GM19043 (cell line): ENCODE measurements around the gene ALDH5A1.
A peak's percentile ranks its signal among the peaks of the same experiment; 100 is the strongest.

Experiments
- ATAC-seq: cut with Tn5 transposase; IDR thresholded peaks from one replicate; pipeline ENCODE4 v1.9.1; 2021; ENCODE audit warnings: low read depth; ENCODE audit not compliant: unreplicated experiment

The ALDH5A1 gene

DNA sequence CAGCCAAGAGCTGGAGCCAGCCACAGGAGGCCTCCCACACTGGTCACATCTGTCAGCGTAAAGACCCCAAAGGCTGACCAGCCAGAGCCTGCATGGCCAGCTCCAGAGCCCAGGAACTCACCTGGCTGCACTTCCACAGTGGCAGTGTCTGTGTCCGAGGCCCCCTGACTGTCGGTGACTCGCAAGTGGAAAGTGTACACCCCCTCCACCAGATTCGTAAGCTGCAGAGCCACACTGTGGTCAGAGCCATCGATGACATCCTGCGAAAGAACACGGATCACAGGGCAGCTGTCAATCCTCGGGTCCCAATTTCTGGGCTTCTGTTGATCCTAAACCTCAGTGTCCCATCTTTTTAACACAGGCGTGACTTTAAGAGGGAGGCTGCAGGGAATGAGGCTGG, 69.3 kb downstream of the ALDH5A1 start:
- ATAC-seq = no peak

DNA sequence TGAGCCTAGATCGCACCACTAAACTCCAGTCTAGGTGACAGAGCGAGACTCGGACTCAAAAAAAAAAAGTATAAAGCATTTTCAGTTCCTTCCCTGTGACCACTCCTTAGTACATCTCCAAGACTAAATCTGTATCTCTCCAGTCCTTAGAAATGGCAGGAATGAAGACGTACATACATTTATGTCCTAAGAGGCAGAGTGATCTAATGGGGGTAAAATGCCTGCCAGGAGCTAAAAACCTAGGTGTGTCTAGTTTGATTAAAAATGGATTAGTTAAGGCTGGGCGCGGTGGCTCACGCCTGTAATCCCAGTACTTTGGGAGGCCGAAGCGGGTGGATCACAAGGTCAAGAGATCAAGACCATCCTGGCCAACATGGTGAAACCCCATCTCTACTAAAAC, 70.4 kb downstream of the ALDH5A1 start:
- ATAC-seq = no peak

DNA sequence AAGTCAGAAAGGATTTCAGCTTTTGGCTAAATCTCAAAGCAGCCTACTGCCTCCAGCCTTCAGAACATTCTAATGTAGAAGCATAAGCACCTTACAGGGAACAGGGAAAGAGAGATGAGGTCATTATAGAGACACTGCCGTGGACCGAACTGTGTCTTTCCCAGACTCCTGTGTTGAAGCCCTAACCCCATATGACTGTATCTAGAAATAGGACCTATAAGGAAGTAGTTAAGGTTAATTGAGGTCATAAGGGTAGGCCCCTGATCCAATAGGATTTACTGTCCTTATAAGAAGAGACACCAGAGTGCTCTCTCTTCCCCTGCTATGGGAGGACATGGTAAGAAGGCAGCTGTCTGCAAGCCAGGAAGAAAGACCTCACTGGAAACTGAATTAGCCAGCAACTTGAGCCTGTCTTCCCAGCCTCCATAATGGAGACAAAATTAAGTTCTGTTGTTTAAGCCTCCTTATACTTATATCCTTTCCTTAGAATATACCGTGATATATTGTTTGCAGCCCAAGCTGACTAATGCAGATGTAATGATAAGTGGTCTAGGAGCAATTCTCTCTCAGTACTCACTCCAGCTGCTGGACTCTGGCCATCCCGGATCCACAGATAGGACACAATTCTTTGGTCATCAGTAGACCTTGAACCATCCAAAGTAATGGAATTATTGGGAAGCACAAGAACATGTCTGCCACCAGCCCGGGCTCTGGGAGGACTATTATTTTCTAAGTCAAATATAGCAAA, 71.4 kb downstream of the ALDH5A1 start:
- no peak for ATAC-seq

DNA sequence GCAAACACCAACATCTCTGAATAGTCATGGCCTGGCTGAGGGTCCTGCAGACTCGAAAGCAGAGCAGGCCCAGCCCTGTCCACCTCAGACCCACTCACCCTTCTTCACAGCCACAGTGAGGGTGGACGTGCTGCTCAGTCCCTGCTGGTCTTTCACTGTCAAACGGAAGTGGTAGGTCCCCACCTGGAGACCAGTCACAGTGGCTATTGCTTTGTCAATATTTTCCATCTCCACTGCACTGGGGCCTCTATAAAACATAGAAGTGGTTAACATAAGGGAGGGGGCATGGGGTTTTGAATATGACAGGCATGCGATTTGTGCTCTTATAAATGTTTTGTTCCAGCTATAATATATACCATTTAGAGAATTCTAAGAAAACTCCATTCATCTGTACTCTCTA, 73.9 kb downstream of the ALDH5A1 start:
- no peak for ATAC-seq

DNA sequence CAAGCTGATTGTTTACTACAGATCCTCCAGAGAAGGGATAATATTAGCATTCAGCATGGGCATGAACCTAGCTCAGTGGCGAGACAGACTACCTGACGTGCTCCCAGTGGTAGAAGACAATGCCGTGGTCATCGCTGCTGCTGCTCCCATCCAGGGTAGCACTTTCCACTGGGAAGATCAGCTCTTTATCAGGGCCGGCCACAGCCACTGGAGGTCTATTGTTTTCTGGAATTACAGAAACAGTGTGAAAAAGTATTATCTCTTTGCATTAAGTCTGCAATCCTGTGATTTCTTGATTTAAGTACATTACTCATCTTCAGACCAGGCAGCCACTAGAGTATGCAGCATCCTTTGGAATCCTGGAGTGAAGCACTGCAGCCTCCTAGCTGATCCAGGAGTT, 75.0 kb downstream of the ALDH5A1 start:
- ATAC-seq = no peak

GRCh38 chr6:24571361-24571760, 76.6 kb downstream of the ALDH5A1 start:
- ATAC-seq = no peak

DNA sequence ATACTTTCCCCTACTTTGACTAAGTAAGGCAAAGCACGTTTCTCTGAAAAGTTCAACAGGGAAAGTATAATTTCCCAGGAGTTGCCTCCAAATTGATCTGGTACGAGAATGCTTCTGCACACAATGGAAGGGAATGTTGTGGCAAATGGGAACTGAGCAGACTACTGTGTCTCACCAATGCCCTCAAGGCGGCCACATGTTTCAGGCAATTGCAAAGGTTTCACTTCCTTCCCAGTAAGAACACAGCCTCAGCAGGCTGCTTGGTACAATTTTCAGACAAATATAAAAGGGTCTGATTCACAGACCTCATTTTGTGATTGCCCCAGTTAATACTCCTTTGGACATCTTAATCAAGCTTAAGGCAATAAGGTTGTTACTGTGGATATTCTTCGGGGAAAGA, 80.0 kb downstream of the ALDH5A1 start:
- ATAC-seq = peak; percentile 88

DNA sequence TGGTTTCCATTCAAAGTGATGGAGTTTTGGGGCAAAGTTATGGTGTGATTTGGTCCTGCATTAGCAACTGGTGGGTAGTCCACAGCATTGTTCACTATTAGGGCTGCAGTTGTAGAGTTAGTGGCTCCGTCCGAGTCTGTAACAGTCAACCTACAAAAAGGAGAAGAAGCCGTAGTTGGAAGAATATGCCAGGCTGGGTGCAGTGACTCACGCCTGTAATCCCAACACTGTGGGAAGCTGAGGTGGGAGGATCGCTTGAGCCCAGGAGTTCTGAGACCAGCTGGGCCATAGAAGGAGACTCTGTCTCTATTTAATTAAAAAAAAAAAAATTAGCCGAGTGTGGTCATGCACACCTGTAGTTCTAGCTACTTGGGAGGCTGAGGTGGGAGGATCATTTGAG, 81.7 kb downstream of the ALDH5A1 start:
- ATAC-seq = no peak

GRCh38 chr6:24581084-24581669, 86.4 kb downstream of the ALDH5A1 start:
- peak; percentile 77 for ATAC-seq

DNA sequence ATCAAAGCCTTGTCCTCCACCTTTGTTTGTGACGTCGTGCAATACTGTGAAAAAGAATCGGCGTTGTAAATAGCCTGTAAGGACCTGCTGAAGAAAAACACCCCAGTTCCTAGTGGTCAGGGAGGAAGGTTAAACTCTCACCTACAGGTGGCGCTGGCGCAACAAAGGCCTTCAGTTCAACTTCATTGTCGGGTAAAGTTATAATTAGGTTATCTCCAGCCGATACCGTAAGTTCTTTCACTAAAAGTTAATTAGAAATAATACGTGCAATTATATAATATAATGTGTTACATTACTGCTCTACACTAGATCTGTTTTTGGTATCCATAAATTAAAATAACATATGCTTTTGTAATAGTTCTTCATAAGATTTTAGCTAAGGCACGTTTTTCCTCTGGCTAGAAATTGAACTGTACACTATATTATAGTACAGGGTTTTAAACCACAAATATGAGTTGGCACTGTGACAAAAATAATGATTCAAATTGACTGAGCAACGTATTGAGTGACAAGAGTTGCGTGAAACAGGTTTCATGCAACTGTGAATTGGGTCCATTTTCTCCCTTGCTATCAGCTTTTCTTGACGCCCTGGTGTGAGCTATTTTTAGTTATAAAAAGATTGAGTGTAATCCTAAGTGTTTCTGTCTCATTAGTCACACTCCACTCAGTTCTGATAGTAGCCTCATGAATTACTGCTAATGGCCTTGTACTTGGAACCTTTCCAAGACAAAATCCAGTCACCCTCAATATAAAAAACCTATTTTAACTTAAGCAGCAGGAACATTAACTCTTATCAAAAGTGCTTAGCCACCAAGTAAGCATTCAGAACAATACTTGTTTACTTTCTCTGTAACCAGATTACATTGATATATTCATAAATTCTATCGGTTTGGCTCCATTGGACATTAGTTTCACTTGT, 89.0 kb downstream of the ALDH5A1 start:
- peak; percentile 64 for ATAC-seq

- no peak for ATAC-seq
Measured at GRCh38 chr6:24584382-24584720, 89.6 kb downstream of the ALDH5A1 start.
